ENCODE data around the gene NOL12.
"Not testable (repeated sequence)": the region's sequence is repeated elsewhere in the genome, so short reads cannot be mapped to it uniquely, and the experiment has no call there.

NOL12 gene

DNA sequence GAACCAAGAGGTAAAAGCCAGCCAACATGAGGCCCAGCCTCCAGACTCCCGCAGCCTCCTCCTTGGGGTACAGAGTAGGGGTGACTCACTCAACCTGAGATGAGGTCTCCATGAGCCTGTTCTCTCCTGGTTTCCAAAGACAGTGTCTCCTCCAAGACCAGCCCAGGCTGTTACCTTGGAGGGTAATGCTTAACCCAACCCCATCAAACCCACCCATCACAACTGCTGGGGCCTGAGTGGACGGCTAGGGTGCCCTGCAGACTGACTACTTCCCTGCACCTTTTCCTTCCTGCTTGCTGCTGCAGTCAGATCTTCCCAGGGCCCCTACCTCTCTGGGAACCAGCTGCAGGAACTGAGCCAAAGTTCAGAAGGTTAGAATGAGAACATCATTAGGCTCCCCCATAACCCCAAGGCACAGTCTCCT, 5.1 kb upstream of the NOL12 start:
- DNase-seq: no peak

DNA sequence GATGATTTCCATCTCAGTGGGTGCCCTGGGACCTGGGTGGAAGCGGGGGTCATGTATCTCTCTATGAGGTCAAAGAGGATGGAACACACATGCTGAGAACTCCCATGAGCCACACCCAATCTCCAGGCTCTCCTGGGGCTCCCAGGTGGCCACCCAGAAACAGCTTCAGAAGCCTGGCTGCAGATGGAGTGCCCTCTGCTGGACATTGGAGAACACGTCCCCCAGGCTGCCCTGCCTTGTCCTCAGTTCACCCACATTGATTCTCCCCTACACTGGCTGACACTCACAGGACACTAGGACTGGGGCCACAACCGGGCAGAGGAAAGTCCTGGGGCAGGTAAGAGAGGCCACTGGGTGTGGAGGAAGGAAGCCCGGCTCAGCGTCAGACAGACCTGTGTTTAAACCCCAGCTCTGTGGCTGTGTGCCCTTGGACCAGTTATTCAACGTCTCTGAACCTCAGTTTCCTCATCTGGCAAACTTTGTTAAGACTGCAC, 4.5 kb upstream of the NOL12 start:
- DNase-seq: peak; percentile 37 to 39

DNA sequence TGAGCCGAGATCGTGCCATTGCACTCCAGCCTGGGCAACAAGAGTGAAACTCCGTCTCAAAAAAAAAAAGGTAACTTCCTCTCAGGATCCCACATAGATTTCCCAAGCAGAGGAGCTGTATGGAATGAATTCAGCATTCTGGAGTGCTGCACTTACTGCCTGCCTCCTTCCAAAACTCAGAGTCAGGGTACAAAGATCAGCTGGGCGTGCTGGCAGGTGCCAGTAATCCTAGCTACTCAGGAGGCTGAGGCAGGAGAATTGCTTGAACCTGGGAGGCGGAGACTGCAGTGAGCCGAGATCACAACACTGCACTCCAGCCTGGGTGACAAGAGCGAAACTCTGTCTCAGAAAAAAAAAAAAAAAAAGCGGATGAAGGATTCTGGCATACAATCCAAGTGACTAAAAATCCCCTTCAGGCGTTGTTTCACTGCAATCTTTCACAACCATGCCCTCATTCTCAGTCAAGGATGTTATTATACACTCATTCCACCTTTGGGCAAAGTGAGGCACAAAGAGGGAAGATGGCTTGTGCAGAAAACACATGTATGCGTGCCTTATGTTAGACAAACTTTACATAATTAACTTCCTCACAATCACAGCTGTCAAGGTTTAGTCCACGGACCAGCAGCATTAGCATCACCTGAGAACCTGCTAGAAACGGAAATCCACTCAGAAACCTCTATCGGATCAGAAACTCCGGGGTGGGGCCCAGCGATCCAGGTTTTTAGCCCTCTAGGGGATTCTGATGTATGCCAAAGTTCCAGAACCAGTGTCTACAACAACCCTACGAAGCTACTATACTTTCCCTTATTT, 1.1 kb upstream of the NOL12 start:
- DNase-seq: no peak

DNA sequence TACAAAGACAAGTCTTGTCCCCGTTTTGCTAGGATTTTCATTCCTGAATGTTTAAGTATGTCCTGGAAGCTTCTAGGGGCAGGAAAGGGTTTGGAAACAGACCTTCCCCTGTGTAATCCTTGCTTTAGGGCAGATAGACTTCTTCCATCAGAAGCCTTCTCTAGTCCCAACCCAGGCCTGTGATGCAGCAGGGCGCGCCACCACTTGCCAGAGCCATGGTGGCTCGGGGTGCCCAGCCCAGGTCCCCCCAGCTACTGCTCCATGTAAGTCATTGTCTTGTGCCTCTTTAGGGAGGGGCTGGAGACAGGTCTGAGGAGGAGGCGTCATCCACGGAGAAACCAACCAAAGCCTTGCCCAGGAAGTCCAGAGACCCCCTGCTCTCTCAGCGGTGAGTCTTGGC, 4.3 kb downstream of the NOL12 start:
- no peak for DNase-seq

DNA sequence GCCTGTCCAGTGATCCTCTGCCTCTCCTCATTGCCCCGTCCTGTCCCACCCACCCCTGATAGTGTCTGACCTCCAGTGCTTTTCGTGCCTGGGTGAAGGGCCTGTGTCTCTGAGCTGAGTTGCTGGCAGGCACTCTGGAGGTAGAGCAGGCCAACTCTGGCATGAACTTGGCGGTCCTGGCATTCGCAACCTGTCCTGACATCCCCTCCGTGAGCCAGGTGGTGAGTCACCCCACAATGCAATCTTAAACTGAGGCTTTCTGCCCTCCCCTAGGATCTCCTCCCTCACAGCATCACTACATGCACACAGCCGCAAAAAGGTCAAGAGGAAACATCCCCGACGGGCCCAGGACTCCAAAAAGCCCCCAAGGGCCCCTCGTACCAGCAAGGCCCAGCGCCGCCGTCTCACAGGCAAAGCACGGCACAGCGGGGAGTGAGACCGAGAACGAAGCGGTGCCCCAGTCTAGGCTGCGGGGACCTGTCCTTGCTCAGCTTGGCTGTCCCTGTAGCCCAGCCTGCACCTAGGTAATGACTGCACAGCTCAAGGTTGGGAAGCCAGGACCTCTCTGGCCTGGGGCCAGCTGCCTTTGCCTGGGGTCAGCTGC, 4.9 kb downstream of the NOL12 start:
- no peak for DNase-seq

DNA sequence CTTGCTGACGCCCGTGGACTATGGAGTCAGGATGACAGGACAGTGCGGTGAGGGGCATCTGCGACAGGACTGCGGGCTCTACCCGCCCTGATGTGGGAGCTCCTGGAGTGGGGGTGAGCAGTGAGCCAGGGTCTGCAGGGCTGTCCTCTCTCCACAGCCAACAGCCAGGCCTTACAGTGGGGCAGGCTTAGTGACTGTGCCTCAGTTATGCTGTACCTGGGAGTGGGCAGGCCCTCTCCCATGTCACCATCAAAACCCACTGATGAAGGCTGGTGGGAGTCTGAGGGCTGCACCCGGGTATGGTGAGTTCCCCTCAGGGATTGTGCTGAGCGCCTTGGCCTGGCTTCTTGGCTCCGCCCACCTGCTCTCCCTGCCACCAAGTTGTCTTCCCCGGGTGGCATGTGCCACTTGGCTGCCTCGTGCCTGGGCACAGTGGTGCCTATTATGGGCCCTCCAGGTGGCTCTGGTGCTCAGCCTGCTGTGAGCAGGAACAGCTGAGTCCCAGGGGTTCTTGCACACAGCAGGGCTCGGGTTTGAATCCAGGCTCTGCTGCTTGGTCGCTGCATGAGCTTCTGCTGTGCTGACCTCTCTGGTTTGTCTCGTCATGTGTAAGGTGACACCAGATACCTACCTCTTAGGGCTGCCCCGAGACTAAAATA, 6.6 kb downstream of the NOL12 start:
- DNase-seq: no peak

DNA sequence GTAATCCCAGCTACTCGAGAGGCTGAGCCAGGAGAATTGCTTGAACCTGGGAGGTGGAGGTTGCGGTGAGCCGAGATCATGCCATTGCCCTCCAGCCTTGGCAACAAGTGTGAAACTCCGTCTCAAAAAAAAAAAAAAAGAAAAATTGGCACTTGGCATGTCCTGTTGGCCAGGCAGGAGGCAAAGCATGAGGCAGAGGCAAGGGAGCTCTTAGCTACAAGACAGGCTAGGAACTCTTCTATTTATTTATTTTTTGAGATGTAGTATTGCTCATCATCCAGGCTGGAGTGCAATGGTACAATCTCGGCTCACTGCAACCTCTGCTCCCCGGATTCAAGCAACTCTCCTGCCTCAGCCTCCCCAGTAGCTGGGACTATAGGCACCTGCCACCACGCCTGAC, 8.0 kb downstream of the NOL12 start:
- not testable (repeated sequence) for DNase-seq

DNA sequence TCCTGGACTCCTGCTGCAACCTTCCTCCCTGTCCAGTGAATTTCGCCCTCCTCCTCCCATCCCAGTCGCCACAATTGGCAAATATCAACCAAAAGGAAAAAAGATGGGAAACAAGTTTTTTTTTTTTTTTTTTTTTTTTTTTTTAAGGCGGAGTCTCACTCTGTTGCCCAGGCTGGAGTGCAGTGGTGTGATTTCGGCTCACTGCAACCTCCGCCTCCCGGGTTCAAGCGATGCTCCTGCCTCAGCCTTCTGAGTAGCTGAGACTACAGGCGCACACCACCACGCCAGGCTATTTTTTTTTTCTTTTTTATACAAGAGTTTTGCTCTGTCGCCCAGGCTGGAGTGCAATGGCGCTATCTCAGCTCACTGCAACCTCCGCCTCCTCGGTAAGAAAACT, 10.1 kb downstream of the NOL12 start:
- DNase-seq: not testable (repeated sequence)

DNA sequence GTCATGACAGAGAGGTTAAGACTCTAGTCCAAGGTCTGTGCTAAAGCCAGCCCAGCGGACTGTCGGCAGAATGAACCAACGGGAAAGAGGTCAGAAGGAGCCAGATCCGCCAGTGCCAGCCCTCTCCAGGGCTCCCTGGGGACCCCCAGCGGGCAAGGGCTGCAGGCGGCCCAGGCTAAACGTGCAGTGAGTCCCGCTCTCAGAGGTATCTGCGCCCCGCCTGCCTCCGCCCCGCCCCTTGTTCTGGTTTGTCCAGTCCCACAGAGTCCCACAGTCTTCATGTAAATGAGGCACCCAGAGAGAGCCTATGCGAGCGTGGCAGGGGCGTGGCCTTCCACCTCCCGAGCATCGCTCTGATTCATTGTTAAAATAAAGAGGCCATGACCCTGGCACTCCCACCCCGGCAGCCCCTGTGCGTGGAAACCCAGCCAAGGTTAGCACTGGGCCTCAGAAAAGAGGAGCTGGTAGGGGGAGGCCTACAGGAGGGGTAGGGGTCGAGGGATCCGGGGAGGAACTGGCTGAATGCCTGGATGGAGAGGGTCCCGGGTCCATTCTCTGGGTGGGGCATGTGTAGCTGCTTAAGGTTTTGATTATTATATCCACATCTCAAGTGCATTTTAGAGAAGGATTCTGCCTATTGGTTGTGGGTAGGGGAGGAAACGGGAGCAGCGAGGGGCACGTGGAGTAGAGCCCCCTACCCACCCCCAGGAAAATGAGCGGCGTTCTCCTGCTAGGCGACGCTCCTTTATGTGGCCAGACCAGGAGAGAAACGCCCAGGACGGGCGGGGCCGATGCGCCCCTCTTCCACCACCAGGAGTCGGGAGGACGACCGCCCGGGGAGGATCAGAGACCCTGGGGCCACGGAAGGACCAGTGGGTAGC, 10.8 kb downstream of the NOL12 start, which contains the start of gene TRIOBP:
Gene TRIOBP (plus strand): TSS at position 392 of the 881 bp plus-strand sequence. CDS start 4,318 bp downstream, outside the sequence.
- DNase-seq: peak; percentile 62 to 92

DNA sequence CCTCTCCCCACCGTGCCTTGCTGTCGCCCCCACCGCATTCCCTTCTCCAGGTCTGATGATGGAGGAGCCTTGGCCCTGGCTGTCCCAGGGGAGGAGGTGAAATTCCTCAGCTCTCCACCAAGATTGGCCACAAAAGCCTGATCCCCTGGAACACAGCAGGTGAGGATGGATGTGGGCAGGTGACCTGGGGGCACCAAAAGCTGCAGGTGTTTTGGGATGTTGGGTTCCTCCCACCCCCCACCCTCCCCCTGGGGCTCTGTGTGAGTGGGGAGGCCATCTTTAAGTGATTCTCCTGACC, 11.3 kb downstream of the NOL12 start:
- DNase-seq: no peak

DNA sequence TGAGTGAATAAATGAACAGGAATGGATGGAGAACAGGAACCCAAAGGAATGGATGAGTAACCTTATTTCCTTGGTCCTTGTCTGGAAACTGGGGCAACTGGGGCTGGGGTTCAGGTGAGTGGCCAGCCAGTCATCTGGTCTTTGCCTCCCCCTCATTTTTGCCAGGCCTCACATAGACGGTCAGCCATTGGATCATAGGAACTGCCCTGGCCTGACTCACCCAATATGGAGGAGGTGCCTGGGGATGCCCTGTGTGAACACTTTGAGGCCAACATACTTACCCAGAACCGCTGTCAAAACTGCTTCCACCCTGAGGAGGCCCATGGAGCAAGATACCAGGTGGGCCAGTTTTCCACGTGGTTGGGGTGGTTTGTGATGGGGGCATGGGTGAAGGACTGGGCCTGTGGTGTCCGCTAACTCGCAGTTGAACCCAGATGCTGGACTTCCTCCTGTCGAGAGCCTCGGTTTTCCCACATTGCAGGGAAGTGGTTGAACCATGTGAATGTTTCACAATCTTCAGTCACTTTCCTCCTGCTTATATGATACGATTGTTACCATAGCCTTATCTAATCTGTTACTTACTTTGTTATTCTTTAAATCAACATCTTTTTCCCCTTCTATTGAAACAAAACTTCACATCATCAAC, 15.1 kb downstream of the NOL12 start:
- DNase-seq: peak in 1 of 2 donors; percentile 16

DNA sequence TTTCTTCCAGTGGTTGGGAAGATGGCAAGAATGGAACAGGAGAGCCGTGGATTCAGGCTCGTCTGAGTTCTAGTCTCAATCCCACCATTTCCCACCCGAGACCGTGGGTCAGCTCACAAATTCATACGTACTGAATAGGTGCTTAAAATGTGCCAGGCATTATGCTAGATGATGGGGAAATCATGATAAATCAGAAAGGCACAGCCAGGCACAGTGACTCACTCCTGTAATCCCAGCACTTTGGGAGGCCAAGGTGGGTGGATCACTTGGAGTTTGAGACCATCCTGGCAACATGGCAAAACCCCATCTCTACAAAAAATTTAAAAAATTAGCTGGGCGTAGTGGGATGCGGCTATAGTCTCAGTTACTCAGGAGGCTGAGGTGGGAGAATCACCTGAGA, 17.8 kb downstream of the NOL12 start:
- no peak for DNase-seq

DNA sequence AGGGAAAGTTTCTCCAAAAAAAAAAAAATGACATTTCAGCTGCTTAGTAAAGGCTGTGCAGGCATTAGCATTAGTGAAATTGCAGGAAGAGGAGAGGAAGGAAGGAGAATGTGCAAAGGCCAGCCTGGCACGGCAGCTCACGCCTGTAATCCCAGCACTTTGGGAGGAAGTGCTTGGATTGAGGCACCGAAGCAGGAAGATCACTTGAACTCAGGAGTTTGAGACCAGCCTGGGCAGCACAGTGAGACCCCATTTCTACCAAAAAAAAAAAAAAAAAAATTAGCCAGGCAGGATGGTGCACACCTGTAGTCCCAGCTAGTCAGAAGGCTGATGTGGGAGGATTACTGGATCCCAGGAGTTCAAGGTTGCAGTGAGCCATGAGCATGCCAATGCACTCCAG, 18.5 kb downstream of the NOL12 start:
- DNase-seq: no peak

DNA sequence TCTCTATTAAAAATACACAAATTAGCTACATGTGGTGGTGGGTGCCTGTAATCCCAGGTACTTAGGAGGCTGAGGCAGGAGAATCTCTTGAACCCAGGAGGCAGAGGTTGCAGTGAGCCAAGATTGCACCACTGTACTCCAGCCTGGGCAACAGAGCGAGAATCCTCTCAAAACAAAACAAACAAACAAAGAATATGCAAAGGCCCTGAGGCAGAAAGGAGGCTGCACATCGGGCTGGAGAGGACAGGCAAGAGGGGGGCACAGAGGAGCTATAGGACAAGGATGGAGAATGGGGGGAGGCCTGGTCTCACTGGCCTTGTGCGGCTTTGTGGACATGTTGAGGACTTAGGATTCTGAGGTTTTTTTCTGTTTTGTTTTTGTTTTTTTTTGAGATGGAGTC, 19.1 kb downstream of the NOL12 start:
- DNase-seq: no peak

DNA sequence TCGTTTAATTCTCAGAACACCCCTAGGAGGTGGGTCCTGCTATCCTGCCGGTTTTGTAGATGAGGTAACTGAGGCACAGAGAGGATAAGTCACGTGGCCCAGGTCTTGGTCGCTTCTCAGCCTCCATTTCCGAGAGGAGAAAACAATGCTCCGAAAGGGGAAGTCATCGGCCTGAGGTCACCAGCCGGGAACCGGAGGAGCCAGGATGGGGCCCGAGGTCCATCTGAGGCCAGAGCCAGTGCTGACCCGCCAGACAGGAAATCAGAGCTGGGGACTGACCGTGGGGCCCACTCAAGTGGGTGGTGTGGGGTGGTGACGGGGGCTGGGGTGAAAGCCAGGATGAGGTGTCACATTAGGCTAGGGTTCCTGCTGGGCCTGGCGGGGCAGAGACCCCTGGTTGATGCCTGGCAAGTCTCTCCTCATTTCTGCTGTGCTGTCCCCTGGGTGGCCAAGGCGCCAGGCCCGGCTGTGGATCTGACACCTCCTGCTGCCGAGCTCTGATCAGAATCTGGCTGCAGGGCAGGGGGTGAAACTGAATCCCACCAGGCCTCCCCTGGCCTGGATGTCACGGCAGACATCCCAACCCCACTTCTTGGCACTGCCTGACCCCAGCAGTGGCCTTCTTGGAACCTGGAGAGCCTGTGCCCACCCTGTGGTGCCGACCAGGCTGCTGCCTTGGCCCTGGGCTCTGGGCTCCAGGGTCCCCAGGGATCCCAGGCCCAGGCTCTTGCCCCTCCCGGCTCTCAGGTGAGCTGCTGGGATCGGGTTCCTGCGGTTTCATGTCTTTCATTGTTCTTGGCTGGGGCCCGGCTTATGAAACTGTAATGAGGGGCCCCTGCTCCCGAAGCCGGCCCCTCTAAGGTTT, 22.7 kb downstream of the NOL12 start:
- DNase-seq: no peak

DNA sequence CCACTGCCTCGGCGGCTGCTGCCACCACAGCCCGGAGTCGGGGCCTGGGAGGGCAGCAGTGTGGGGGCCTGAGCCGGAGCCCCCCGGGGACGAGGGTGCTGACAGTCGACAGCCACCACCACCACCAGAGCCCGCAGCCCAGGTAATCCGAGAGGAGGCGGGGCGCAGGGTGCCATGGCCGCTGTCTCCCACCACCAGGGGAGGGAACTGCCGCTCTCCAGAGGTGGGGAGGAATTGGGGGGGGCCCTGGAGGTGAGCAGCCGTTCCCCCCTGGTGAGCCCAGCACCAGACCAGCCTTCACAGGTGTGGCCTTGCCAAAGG, 23.3 kb downstream of the NOL12 start:
- no peak for DNase-seq

DNA sequence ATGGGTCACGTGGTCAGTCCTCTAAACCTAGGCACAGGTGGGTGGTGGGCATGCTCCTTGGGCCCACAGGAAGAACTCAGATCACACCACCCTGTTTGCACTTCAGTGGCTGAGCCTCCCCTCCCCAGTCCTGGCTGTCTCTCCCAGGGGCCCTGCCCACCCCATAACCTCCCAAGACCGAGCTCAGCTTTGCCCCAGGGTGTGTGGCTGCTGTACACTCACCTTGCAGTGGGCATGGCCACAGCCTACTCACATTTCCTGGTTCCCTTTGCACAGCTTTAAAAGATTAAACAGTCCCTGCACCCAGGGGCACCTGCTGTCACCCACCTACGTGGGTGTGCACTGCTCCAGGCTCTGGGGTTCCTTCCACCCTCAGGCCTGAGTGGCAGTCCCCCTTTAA, 24.5 kb downstream of the NOL12 start:
- DNase-seq: no peak

DNA sequence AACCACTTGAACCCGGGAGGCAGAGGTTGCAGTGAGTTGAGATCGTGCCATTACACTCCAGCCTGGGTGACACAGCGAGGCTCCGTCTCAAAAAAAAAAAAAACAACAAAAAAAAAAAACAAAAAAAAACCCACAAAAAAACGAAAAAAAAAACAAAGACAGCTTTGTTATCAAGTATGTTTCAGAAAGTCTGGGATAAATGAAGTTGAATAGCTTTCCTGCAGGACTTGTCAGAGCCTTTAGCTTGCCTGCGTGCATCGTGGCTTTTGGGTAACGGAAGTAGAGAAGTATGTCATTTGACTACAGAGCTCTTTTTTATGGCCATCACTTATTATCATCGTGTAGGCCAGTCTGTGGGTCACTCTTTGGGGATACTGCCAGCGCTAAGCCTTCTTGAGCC, 25.3 kb downstream of the NOL12 start:
- DNase-seq: no peak

DNA sequence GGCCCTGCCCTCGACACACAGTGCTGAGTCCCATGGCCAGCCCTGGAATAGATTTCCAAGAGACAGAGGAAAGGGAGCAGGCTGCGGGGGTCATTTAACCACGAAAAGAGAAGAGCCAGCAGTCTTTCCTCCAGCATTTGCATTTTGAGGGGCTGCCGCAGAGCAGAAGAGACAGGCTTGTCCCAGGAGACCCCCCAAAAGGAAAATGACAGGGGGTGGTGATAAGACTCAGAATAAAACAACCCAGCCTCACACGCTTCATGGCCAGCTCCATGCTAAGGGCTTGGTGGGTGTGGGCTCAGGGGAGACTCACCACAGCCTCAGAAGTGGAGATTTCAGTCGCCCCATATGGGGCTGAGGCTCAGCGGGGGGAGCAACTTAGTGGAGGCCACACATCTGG, 27.6 kb downstream of the NOL12 start:
- no peak for DNase-seq

DNA sequence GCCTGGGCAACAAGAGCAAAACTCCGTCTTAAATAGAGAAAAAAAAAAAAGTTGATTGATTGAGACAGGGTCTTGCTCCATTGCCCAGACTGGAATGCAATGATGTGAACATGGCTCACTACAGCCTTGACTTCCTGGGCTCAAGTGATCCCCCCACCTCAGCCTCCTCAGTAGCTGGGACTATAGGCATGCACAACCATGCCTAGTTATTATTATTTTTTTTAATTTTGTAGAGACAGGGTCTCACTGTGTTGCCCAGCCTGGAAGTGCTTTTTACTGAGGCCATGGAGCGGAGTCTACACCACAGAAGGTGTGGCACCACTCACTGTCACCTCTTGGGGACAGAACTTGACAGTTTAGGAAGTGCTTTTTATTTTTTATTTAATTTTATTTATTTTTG, 28.5 kb downstream of the NOL12 start:
- DNase-seq: no peak

DNA sequence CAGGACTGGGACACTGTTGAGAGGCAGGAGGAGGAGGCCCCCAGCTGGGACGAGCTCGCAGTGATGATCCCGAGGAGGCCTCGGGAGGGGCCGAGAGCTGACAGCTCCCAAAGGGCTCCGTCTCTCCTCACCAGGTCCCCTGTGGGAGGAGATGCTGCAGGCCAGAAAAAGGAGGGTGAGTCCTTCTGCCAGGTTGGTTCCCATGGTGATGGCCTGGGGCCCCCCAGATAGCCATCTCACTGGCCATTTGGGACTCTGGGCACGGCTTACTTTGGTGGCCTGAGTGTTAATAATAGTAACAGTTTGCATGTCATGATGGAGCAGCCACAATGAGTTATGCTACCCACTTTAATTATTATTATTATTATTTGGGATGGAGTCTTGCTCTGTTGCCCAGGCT, 29.6 kb downstream of the NOL12 start:
- DNase-seq: no peak

DNA sequence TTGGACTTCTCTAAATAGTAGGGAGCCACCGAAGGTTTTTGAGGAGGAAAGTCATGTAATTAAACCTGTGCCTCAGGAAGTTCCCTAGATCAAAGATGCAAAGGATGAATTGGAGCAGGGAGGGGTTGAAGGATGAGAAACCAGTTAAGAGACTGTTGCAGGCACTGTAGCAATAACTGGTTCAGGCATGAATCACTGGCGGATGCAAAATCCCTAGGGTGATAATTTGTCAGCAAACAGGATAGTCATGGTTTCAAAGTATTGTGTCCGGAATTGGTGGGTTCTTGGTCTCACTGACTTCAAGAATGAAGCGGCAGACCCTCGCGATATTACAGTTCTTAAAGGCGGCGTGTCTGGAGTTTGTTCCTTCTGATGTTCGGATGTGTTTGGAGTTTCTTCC, 30.6 kb downstream of the NOL12 start:
- no peak for DNase-seq
